Measurements from ENCODE around the gene SAXO1.

- no peak for TF ChIP-seq CTCF (IDR thresholded peaks at IDR 0.05 in 4 of 5, conservative IDR thresholded peaks at IDR 0.05 in 1 of 5)
- TF ChIP-seq POLR2A (IDR thresholded peaks at IDR 0.05), result no peak
Measured at GRCh38 chr9:18906656-18907395, 126.2 kb downstream of the SAXO1 start.
